CD4-positive, CD25-positive, alpha-beta regulatory T cell (primary cell): ENCODE results near the gene TAAR2. TPM values are rescaled to one million over a fixed set of nuclear protein-coding genes. Genes with fewer than 3 reads are reported as not detected.

Source experiments
- ATAC-seq, 2 donors: fragments of 150-1000 bp; cut with Tn5 transposase; one replicate each; pipeline ENCODE4 v1.10.0; 2021; ENCODE audit warnings: low read depth in 2 of 2, moderate number of reproducible peaks in 2 of 2, moderate library complexity in 1 of 2
- DNase-seq, 3 donors: peaks; one replicate each; pipeline versions ENCODE4 v3.0.0 to v3.0.0-alpha.2; 2012 to 2022; ENCODE audit warnings: mixed read lengths in 1 of 3
- H3K27ac ChIP-seq: one replicate; pipeline ENCODE4 v1.7.0; 2013; ENCODE audit warnings: mild to moderate bottlenecking, low read length; ENCODE audit not compliant: insufficient read depth, poor library complexity, severe bottlenecking
- H3K27me3 ChIP-seq: one replicate; pipeline ENCODE4 v1.7.0; 2013; ENCODE audit warnings: low read length; ENCODE audit not compliant: control insufficient read depth, insufficient read depth
- H3K36me3 ChIP-seq: one replicate; pipeline ENCODE4 v1.7.0; 2013; ENCODE audit warnings: mild to moderate bottlenecking, low read length, moderate library complexity; ENCODE audit not compliant: control insufficient read depth, insufficient read depth
- H3K4me1 ChIP-seq: 2 replicates; pipeline ENCODE4 v1.7.0; 2013; ENCODE audit warnings: mild to moderate bottlenecking, low read length; ENCODE audit not compliant: insufficient read depth, control insufficient read depth, poor library complexity, severe bottlenecking
- H3K4me3 ChIP-seq: one replicate; pipeline ENCODE4 v1.7.0; 2013; ENCODE audit warnings: low read depth, mild to moderate bottlenecking, low read length, moderate library complexity
- H3K9me3 ChIP-seq, 2 experiments: 1 replicate in 1 of 2; 2 replicates in 1 of 2; pipeline ENCODE4 v1.7.0; 2013; ENCODE audit warnings: low read length in 2 of 2, mild to moderate bottlenecking in 1 of 2, moderate library complexity in 1 of 2; ENCODE audit not compliant: control insufficient read depth in 2 of 2
- H3K27ac Mint-ChIP-seq, 3 donors: one replicate each; pipeline ENCODE4 v1.8.0; 2020 to 2022; ENCODE audit warnings: mild to moderate bottlenecking in 3 of 3, mixed read lengths in 3 of 3, moderate library complexity in 2 of 3
- H3K27me3 Mint-ChIP-seq: one replicate; pipeline ENCODE4 v1.8.0; 2022; ENCODE audit warnings: mild to moderate bottlenecking, mixed read lengths
- H3K36me3 Mint-ChIP-seq: one replicate; pipeline ENCODE4 v1.8.0; 2020; ENCODE audit warnings: mixed read lengths
- H3K4me1 Mint-ChIP-seq, 4 donors: one replicate each; pipeline ENCODE4 v1.8.0; 2020 to 2022; ENCODE audit warnings: mixed read lengths in 4 of 4, mild to moderate bottlenecking in 1 of 4
- H3K4me3 Mint-ChIP-seq, 4 donors: one replicate each; pipeline ENCODE4 v1.8.0; 2020 to 2022; ENCODE audit warnings: mild to moderate bottlenecking in 4 of 4, mixed read lengths in 4 of 4, moderate library complexity in 3 of 4
- H3K9me3 Mint-ChIP-seq, 7 donors: one replicate each; pipeline ENCODE4 v1.8.0; 2020 to 2022; ENCODE audit warnings: mixed read lengths in 7 of 7, mild to moderate bottlenecking in 3 of 7, moderate library complexity in 2 of 7
- polyA plus RNA-seq, 4 donors: library from polyadenylated mRNA; unstranded; fragments of 300-500 nt; fragmentation: Illumina TruSeq; gene quantifications; one replicate each; pipeline ENCODE4 v1.2.3, GENCODE V29; 2021
- total RNA-seq: library from RNA; stranded (reverse); gene quantifications from one replicate; pipeline ENCODE4 v1.2.3, GENCODE V29; 2022

Gene TAAR2
- total and polyA plus RNA-seq, 5 donors from 2014 or later: not detected

GRCh38 chr6:132589454-132589853 is 34.6 kb downstream of the TAAR2 start, which contains the start of gene TAAR5:
TAAR5 (minus strand) TSS chr6:132589741; CDS start chr6:132589686, 55 bp downstream.
- H3K4me3 Mint-ChIP-seq: no peak within 1 kb of the TSS
- Histone ChIP-seq H3K36me3 (no peaks in the 10 kb centered on the region), H3K9me3 (no peaks in the 10 kb centered on the region), H3K27me3 (peaks cover 8% of the 10 kb centered on the region), H3K4me3 (no peak within 1 kb of the TSS), H3K4me1 (no peaks in the 10 kb centered on the region), H3K27ac (no peak within 1 kb of the TSS)
- no peak for DNase-seq
- no peaks in the 10 kb centered on the region for H3K27me3 Mint-ChIP-seq
- no peaks in the 10 kb centered on the region for H3K4me1 Mint-ChIP-seq
- no peak for ATAC-seq
- H3K9me3 Mint-ChIP-seq: peaks cover 0 to 3% (median 0%) of the 10 kb centered on the region in 7 donors
- no peaks in the 10 kb centered on the region for H3K36me3 Mint-ChIP-seq
- H3K27ac Mint-ChIP-seq: no peak within 1 kb of the TSS

- Mint-ChIP-seq H3K36me3 (no peaks in the 10 kb centered on the region), H3K27me3 (peaks cover 3% of the 10 kb centered on the region), H3K9me3 (peaks cover 0 to 3% (median 0%) of the 10 kb centered on the region in 7 donors), H3K4me1 (no peaks in the 10 kb centered on the region), H3K27ac (no peak overlapping the region), H3K4me3 (no peak overlapping the region)
- Histone ChIP-seq H3K36me3 (no peaks in the 10 kb centered on the region), H3K9me3 (no peaks in the 10 kb centered on the region), H3K27ac (no peak overlapping the region), H3K27me3 (peaks cover 9% of the 10 kb centered on the region), H3K4me1 (no peaks in the 10 kb centered on the region), H3K4me3 (no peak overlapping the region)
- ATAC-seq: no peak
- DNase-seq: no peak
These were observed 36.7 kb downstream of the TAAR2 start for GRCh38 chr6:132587424-132587823.

GRCh38 chr6:132584698-132585097 is 39.4 kb downstream of the TAAR2 start:
- H3K4me1 Mint-ChIP-seq: no peaks in the 10 kb centered on the region
- H3K27ac Mint-ChIP-seq: no peak overlapping the region
- Histone ChIP-seq H3K4me1 (no peaks in the 10 kb centered on the region), H3K9me3 (no peaks in the 10 kb centered on the region), H3K36me3 (no peaks in the 10 kb centered on the region), H3K27ac (no peak overlapping the region), H3K4me3 (no peak overlapping the region), H3K27me3 (peaks cover 6% of the 10 kb centered on the region)
- no peaks in the 10 kb centered on the region for H3K36me3 Mint-ChIP-seq
- ATAC-seq (no peak), DNase-seq (no peak)
- H3K9me3 Mint-ChIP-seq: peaks cover 0 to 3% (median 0%) of the 10 kb centered on the region in 7 donors
- peaks cover 8% of the 10 kb centered on the region for H3K27me3 Mint-ChIP-seq
- H3K4me3 Mint-ChIP-seq: no peak overlapping the region

GRCh38 chr6:132571774-132572173 is 52.3 kb downstream of the TAAR2 start:
- Histone ChIP-seq H3K9me3 (no peaks in the 10 kb centered on the region), H3K27ac (no peak overlapping the region), H3K4me3 (no peak overlapping the region), H3K27me3 (peaks cover 7% of the 10 kb centered on the region), H3K36me3 (no peaks in the 10 kb centered on the region), H3K4me1 (no peaks in the 10 kb centered on the region)
- no peak overlapping the region for H3K27ac Mint-ChIP-seq
- H3K36me3 Mint-ChIP-seq: no peaks in the 10 kb centered on the region
- H3K27me3 Mint-ChIP-seq: peaks cover 13% of the 10 kb centered on the region
- H3K4me1 Mint-ChIP-seq: no peaks in the 10 kb centered on the region
- ATAC-seq (no peak), DNase-seq (no peak)
- no peaks in the 10 kb centered on the region for H3K9me3 Mint-ChIP-seq
- H3K4me3 Mint-ChIP-seq: no peak overlapping the region

GRCh38 chr6:132570221-132570777 is 53.8 kb downstream of the TAAR2 start, which contains the start of gene TAAR6:
TAAR6 (plus strand) TSS chr6:132570322; CDS start chr6:132570322, 0 bp downstream.
- Histone ChIP-seq H3K36me3 (no peaks in the 10 kb centered on the region), H3K27ac (no peak within 1 kb of the TSS), H3K9me3 (no peaks in the 10 kb centered on the region), H3K4me3 (no peak within 1 kb of the TSS), H3K27me3 (peaks cover 9% of the 10 kb centered on the region), H3K4me1 (no peaks in the 10 kb centered on the region)
- ATAC-seq (no peak), DNase-seq (no peak)
- Mint-ChIP-seq H3K4me3 (no peak within 1 kb of the TSS), H3K4me1 (no peaks in the 10 kb centered on the region), H3K27ac (no peak within 1 kb of the TSS), H3K9me3 (no peaks in the 10 kb centered on the region), H3K27me3 (peaks cover 13% of the 10 kb centered on the region), H3K36me3 (no peaks in the 10 kb centered on the region)

- Histone ChIP-seq H3K36me3 (no peaks in the 10 kb centered on the region), H3K27ac (no peak overlapping the region), H3K4me3 (no peak overlapping the region), H3K9me3 (no peaks in the 10 kb centered on the region), H3K4me1 (no peaks in the 10 kb centered on the region), H3K27me3 (peaks cover 9% of the 10 kb centered on the region)
- Mint-ChIP-seq H3K9me3 (no peaks in the 10 kb centered on the region), H3K36me3 (no peaks in the 10 kb centered on the region), H3K4me1 (no peaks in the 10 kb centered on the region), H3K27ac (no peak overlapping the region), H3K4me3 (no peak overlapping the region), H3K27me3 (peaks cover 14% of the 10 kb centered on the region)
- no peak for ATAC-seq
- DNase-seq: no peak
These were observed 54.9 kb downstream of the TAAR2 start for GRCh38 chr6:132569170-132569569.

GRCh38 chr6:132568611-132569010 is 55.5 kb downstream of the TAAR2 start:
- H3K4me1 ChIP-seq: no peaks in the 10 kb centered on the region
- no peaks in the 10 kb centered on the region for H3K36me3 Mint-ChIP-seq
- H3K9me3 ChIP-seq: no peaks in the 10 kb centered on the region
- no peak overlapping the region for H3K27ac Mint-ChIP-seq
- ATAC-seq (no peak), DNase-seq (no peak)
- no peak overlapping the region for H3K4me3 Mint-ChIP-seq
- no peaks in the 10 kb centered on the region for H3K36me3 ChIP-seq
- no peak overlapping the region for H3K27ac ChIP-seq
- H3K4me3 ChIP-seq: no peak overlapping the region
- H3K27me3 ChIP-seq: peaks cover 6% of the 10 kb centered on the region
- no peaks in the 10 kb centered on the region for H3K9me3 Mint-ChIP-seq
- no peaks in the 10 kb centered on the region for H3K4me1 Mint-ChIP-seq
- peaks cover 20% of the 10 kb centered on the region for H3K27me3 Mint-ChIP-seq

GRCh38 chr6:132567566-132567965 is 56.5 kb downstream of the TAAR2 start:
- DNase-seq (no peak), ATAC-seq (no peak)
- H3K4me3 Mint-ChIP-seq: no peak overlapping the region
- no peaks in the 10 kb centered on the region for H3K9me3 Mint-ChIP-seq
- Histone ChIP-seq H3K4me3 (no peak overlapping the region), H3K27ac (no peak overlapping the region), H3K4me1 (no peaks in the 10 kb centered on the region), H3K36me3 (no peaks in the 10 kb centered on the region), H3K27me3 (peaks cover 5% of the 10 kb centered on the region), H3K9me3 (no peaks in the 10 kb centered on the region)
- H3K4me1 Mint-ChIP-seq: no peaks in the 10 kb centered on the region
- no peak overlapping the region for H3K27ac Mint-ChIP-seq
- H3K27me3 Mint-ChIP-seq: peaks cover 21% of the 10 kb centered on the region
- no peaks in the 10 kb centered on the region for H3K36me3 Mint-ChIP-seq
